H9 (cell line): Measurements from ENCODE around the gene IFNL3. TPM values are rescaled to one million over a fixed set of nuclear protein-coding genes. Genes with fewer than 3 reads are reported as not detected.

Experiments used
- DNase-seq: peaks from one replicate; pipeline ENCODE4 v3.0.0-alpha.2; 2017
- H2AFZ ChIP-seq: one replicate; pipeline ENCODE4 v1.6.1; 2013; ENCODE audit warnings: mild to moderate bottlenecking, low read length, control low read depth, moderate library complexity
- H2AK5ac ChIP-seq: 2 replicates; pipeline ENCODE4 v1.6.1; 2013; ENCODE audit warnings: low read length, control low read depth, mixed read lengths; ENCODE audit not compliant: insufficient read length
- H2BK120ac ChIP-seq: one replicate; pipeline ENCODE4 v1.6.1; 2013; ENCODE audit warnings: low read depth, mild to moderate bottlenecking, low read length, control low read depth, inconsistent platforms; ENCODE audit not compliant: poor library complexity, severe bottlenecking
- H2BK12ac ChIP-seq: 2 replicates; pipeline ENCODE4 v1.6.1; 2013; ENCODE audit warnings: low read length, control low read depth, mixed read lengths, low read depth; ENCODE audit not compliant: insufficient read length
- H2BK15ac ChIP-seq: 2 replicates; pipeline ENCODE4 v1.6.1; 2013; ENCODE audit warnings: low read depth, low read length, control low read depth
- H2BK20ac ChIP-seq: one replicate; pipeline ENCODE4 v1.6.1; 2013; ENCODE audit warnings: low read depth, mild to moderate bottlenecking, low read length, control low read depth, inconsistent platforms; ENCODE audit not compliant: poor library complexity, severe bottlenecking
- H2BK5ac ChIP-seq: 2 replicates; pipeline ENCODE4 v1.6.1; 2013; ENCODE audit warnings: low read length, control low read depth, mixed read lengths; ENCODE audit not compliant: insufficient read length
- H3K14ac ChIP-seq: 2 replicates; pipeline ENCODE4 v1.6.1; 2013; ENCODE audit warnings: low read length, control low read depth; ENCODE audit not compliant: insufficient read depth
- H3K18ac ChIP-seq: 2 replicates; pipeline ENCODE4 v1.6.1; 2013; ENCODE audit warnings: low read depth, mild to moderate bottlenecking, mixed read lengths, low read length, control low read depth; ENCODE audit not compliant: insufficient read length
- H3K23ac ChIP-seq: 2 replicates; pipeline ENCODE4 v1.6.1; 2013; ENCODE audit warnings: low read length, control low read depth, mixed read lengths, low read depth; ENCODE audit not compliant: insufficient read length
- H3K23me2 ChIP-seq: 2 replicates; pipeline ENCODE4 v1.6.1; 2013; ENCODE audit warnings: low read depth, mild to moderate bottlenecking, mixed read lengths, low read length, control low read depth; ENCODE audit not compliant: insufficient read length, poor library complexity, severe bottlenecking
- H3K27ac ChIP-seq: 2 replicates; pipeline ENCODE4 v1.5.1; 2013; ENCODE audit warnings: low read length, control low read depth, mixed read lengths, low read depth; ENCODE audit not compliant: insufficient read length
- H3K27me3 ChIP-seq: 2 replicates; pipeline ENCODE4 v1.6.1; 2013; ENCODE audit warnings: low read length, control low read depth, inconsistent platforms; ENCODE audit not compliant: insufficient read depth
- H3K4ac ChIP-seq: 2 replicates; pipeline ENCODE4 v1.6.1; 2013; ENCODE audit warnings: low read depth, mild to moderate bottlenecking, control low read depth, inconsistent platforms, low read length, moderate library complexity
- H3K4me1 ChIP-seq: 2 replicates; pipeline ENCODE4 v1.6.1; 2013; ENCODE audit warnings: low read length, control low read depth, inconsistent platforms; ENCODE audit not compliant: insufficient read depth
- H3K4me2 ChIP-seq: 2 replicates; pipeline ENCODE4 v1.6.1; 2013; ENCODE audit warnings: low read length, control low read depth, mixed read lengths; ENCODE audit not compliant: insufficient read length, insufficient read depth
- H3K56ac ChIP-seq: 2 replicates; pipeline ENCODE4 v1.6.1; 2013; ENCODE audit warnings: low read depth, mild to moderate bottlenecking, mixed read lengths, low read length, control low read depth; ENCODE audit not compliant: insufficient read length
- H3K79me1 ChIP-seq: 2 replicates; pipeline ENCODE4 v1.6.1; 2013; ENCODE audit warnings: low read depth, mild to moderate bottlenecking, moderate library complexity, low read length, control low read depth, inconsistent platforms; ENCODE audit not compliant: insufficient read depth, poor library complexity, severe bottlenecking
- H3K79me2 ChIP-seq: 2 replicates; pipeline ENCODE4 v1.6.1; 2013; ENCODE audit warnings: low read length, control low read depth, inconsistent platforms; ENCODE audit not compliant: insufficient read depth
- H3K9ac ChIP-seq: 2 replicates; pipeline ENCODE4 v1.6.1; 2013; ENCODE audit warnings: low read length, control low read depth, mixed read lengths; ENCODE audit not compliant: insufficient read length; ENCODE audit errors: extremely low read depth
- H3K9me3 ChIP-seq: one replicate; pipeline ENCODE4 v1.6.1; 2013; ENCODE audit warnings: low read depth, low read length, inconsistent platforms; ENCODE audit not compliant: control insufficient read depth
- H3T11ph ChIP-seq: one replicate; pipeline ENCODE4 v1.6.1; 2013; ENCODE audit warnings: mild to moderate bottlenecking, low read length, control low read depth, inconsistent platforms
- H4K20me1 ChIP-seq: one replicate; pipeline ENCODE4 v1.6.1; 2013; ENCODE audit not compliant: control insufficient read depth, insufficient read length, insufficient read depth
- H4K5ac ChIP-seq: 2 replicates; pipeline ENCODE4 v1.6.1; 2013; ENCODE audit warnings: low read depth, mild to moderate bottlenecking, mixed read lengths, low read length, control low read depth; ENCODE audit not compliant: insufficient read length
- H4K8ac ChIP-seq: replicated peaks from 2 replicates; pipeline ENCODE4 v1.6.1; 2013; ENCODE audit warnings: low read length, control low read depth, mixed read lengths, low read depth; ENCODE audit not compliant: insufficient read length
- H4K91ac ChIP-seq: 2 replicates; pipeline ENCODE4 v1.6.1; 2013; ENCODE audit warnings: low read depth, mild to moderate bottlenecking, moderate library complexity, mixed read lengths, low read length, control low read depth; ENCODE audit not compliant: insufficient read length
- H3K27ac Mint-ChIP-seq, 3 experiments: 2 replicates in 2 of 3; 3 replicates in 1 of 3; pipeline ENCODE4 v1.8.0; 2020 to 2021; ENCODE audit warnings: mixed read lengths in 3 of 3, mild to moderate bottlenecking in 1 of 3, moderate library complexity in 1 of 3
- H3K27me3 Mint-ChIP-seq: 2 replicates; pipeline ENCODE4 v1.8.0; 2021; ENCODE audit warnings: low read depth, mild to moderate bottlenecking, moderate library complexity, mixed read lengths
- H3K36me3 Mint-ChIP-seq, 3 experiments: 2 replicates in 2 of 3; 3 replicates in 1 of 3; pipeline ENCODE4 v1.8.0; 2020 to 2021; ENCODE audit warnings: low read depth in 3 of 3, mixed read lengths in 3 of 3; ENCODE audit not compliant: insufficient read depth in 1 of 3
- H3K4me1 Mint-ChIP-seq, 2 experiments: 2 replicates each; pipeline ENCODE4 v1.8.0; 2020; ENCODE audit warnings: mixed read lengths in 2 of 2
- H3K4me3 Mint-ChIP-seq, 2 experiments: 2 replicates in 1 of 2; 3 replicates in 1 of 2; pipeline ENCODE4 v1.8.0; 2020 to 2021; ENCODE audit warnings: mild to moderate bottlenecking in 2 of 2, mixed read lengths in 2 of 2, moderate library complexity in 1 of 2
- H3K9me3 Mint-ChIP-seq, 2 experiments: 2 replicates in 1 of 2; 3 replicates in 1 of 2; pipeline ENCODE4 v1.8.0; 2020; ENCODE audit warnings: mild to moderate bottlenecking in 2 of 2, mixed read lengths in 2 of 2, moderate library complexity in 1 of 2
- WGBS: extraction: QIAGEN DNeasy Blood & Tissue Kit; methylation state at CpG from one replicate; pipeline ENCODE4 v1.1.7; 2013; ENCODE audit warnings: missing lambda C conversion rate, low lambda C conversion rate, mixed read lengths; ENCODE audit not compliant: insufficient read length; ENCODE audit errors: extremely low coverage; 5-methylcytosine and 5-hydroxymethylcytosine counted together
- total RNA-seq: library from RNA; stranded (reverse); gene quantifications from 2 replicates; pipeline ENCODE4 v1.2.1, GENCODE V29; 2021
- TF ChIP-seq, protein P1 (sequence below): fragments of 200-600 bp; sonication (generic); conservative IDR thresholded peaks from 3 replicates; pipeline ENCODE4 v1.8.0; 2021; ENCODE audit warnings: antibody characterized with exemption, mild to moderate bottlenecking

The IFNL3 gene
- total RNA-seq, 1 experiment from 2014 or later = not detected

DNA sequence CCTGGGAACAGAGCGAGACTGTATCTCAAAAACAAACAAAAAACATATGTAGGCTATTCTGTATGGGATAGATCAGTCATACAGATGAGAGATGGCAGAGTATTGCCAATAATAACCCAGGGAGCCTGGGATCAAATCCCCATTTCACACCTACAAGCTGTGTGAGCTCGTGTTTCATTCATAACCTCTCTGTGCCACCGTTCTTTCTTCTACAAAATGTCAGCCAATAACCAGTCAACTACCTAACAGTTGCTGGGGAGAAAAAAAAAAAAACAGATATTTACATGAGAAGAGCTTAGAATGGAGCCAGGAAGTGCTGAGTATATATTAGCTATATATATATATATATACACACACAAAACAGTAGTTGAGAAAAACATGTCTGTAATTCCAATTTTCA, 16.9 kb upstream of the IFNL3 start:
- H4K5ac ChIP-seq = no peak overlapping the region
- H2AFZ ChIP-seq = no peak overlapping the region
- H3K18ac ChIP-seq = no peak overlapping the region
- H2AK5ac ChIP-seq = no peak overlapping the region
- peaks cover 4 to 9% of the 10 kb centered on the region in 2 experiments; a peak in 3 of 5 replicates for H3K9me3 Mint-ChIP-seq
- H4K20me1 ChIP-seq = no peaks in the 10 kb centered on the region
- no peak overlapping the region for H3K56ac ChIP-seq
- no peak overlapping the region for H3K14ac ChIP-seq
- H3K79me1 ChIP-seq = no peaks in the 10 kb centered on the region
- no peak overlapping the region for H3K4me2 ChIP-seq
- no peaks in the 10 kb centered on the region; a peak in 2 of 7 replicates for H3K36me3 Mint-ChIP-seq
- H2BK20ac ChIP-seq = no peak overlapping the region
- no peak for DNase-seq
- no peaks in the 10 kb centered on the region for H3K4me1 ChIP-seq
- H4K8ac ChIP-seq = no peak overlapping the region
- peaks cover 79% of the 10 kb centered on the region for H3K27me3 Mint-ChIP-seq
- H2BK12ac ChIP-seq = no peak overlapping the region
- peaks cover 5 to 16% of the 10 kb centered on the region in 2 experiments for H3K4me1 Mint-ChIP-seq
- H3K27me3 ChIP-seq = peaks cover 34% of the 10 kb centered on the region
- no peak overlapping the region for H2BK120ac ChIP-seq
- no peak overlapping the region for H3K23ac ChIP-seq
- no peak overlapping the region for H3K27ac Mint-ChIP-seq
- no peak overlapping the region for H2BK15ac ChIP-seq
- no peak overlapping the region for H3K4ac ChIP-seq
- H3K9me3 ChIP-seq = no peaks in the 10 kb centered on the region
- H3T11ph ChIP-seq = no peak overlapping the region
- no CpG with 5 or more reads among the region's 3 CpGs for WGBS
- H3K23me2 ChIP-seq = peaks cover 5% of the 10 kb centered on the region
- TF ChIP-seq, protein P1, sequence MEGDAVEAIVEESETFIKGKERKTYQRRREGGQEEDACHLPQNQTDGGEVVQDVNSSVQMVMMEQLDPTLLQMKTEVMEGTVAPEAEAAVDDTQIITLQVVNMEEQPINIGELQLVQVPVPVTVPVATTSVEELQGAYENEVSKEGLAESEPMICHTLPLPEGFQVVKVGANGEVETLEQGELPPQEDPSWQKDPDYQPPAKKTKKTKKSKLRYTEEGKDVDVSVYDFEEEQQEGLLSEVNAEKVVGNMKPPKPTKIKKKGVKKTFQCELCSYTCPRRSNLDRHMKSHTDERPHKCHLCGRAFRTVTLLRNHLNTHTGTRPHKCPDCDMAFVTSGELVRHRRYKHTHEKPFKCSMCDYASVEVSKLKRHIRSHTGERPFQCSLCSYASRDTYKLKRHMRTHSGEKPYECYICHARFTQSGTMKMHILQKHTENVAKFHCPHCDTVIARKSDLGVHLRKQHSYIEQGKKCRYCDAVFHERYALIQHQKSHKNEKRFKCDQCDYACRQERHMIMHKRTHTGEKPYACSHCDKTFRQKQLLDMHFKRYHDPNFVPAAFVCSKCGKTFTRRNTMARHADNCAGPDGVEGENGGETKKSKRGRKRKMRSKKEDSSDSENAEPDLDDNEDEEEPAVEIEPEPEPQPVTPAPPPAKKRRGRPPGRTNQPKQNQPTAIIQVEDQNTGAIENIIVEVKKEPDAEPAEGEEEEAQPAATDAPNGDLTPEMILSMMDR = no peak
- H3K4me3 Mint-ChIP-seq = no peak overlapping the region
- no peak overlapping the region for H3K9ac ChIP-seq
- no peak overlapping the region for H4K91ac ChIP-seq
- no peak overlapping the region for H3K27ac ChIP-seq
- no peaks in the 10 kb centered on the region for H3K79me2 ChIP-seq
- no peak overlapping the region for H2BK5ac ChIP-seq
